HG02870 (cell line): ENCODE measurements around the gene GPR160.

Experiments
- ATAC-seq: cut with Tn5 transposase; IDR thresholded peaks from one replicate; pipeline ENCODE4 v1.9.1; 2021; ENCODE audit warnings: mild to moderate bottlenecking, moderate library complexity; ENCODE audit not compliant: unreplicated experiment

Gene GPR160

GRCh38 chr3:170027233-170028102 lies 10.3 kb upstream of the GPR160 start:
- no peak for ATAC-seq

- no peak for ATAC-seq
Observed at GRCh38 chr3:170033489-170033888, 4.3 kb upstream of the GPR160 start.

- peak; percentile 15 for ATAC-seq
Observed at GRCh38 chr3:170038434-170039110, 777 bp downstream of the GPR160 start.

- ATAC-seq = no peak
Observed at GRCh38 chr3:170040418-170040817, 2.6 kb downstream of the GPR160 start.

GRCh38 chr3:170043506-170043905 lies 5.7 kb downstream of the GPR160 start:
- no peak for ATAC-seq

- ATAC-seq = no peak
Observed at GRCh38 chr3:170044271-170044670, 6.5 kb downstream of the GPR160 start.

- ATAC-seq = peak; percentile 61
Observed at GRCh38 chr3:170044795-170045244, 7.0 kb downstream of the GPR160 start.

- no peak for ATAC-seq
Observed at GRCh38 chr3:170046269-170047132, 8.7 kb downstream of the GPR160 start.

- no peak for ATAC-seq
Observed at GRCh38 chr3:170047133-170047404, 9.3 kb downstream of the GPR160 start.

GRCh38 chr3:170049146-170050000 lies 11.6 kb downstream of the GPR160 start:
- ATAC-seq = no peak

- no peak for ATAC-seq
Observed at GRCh38 chr3:170050753-170051152, 13.0 kb downstream of the GPR160 start.

GRCh38 chr3:170052398-170052797 lies 14.6 kb downstream of the GPR160 start:
- no peak for ATAC-seq

GRCh38 chr3:170054204-170054603 lies 16.4 kb downstream of the GPR160 start:
- ATAC-seq = no peak

- peak; percentile 67 for ATAC-seq
Observed at GRCh38 chr3:170055209-170055608, 17.4 kb downstream of the GPR160 start.

GRCh38 chr3:170056710-170057454 lies 19.1 kb downstream of the GPR160 start:
- ATAC-seq = peak; percentile 72

GRCh38 chr3:170057550-170057949 lies 19.8 kb downstream of the GPR160 start:
- no peak for ATAC-seq

- ATAC-seq = no peak
Observed at GRCh38 chr3:170058127-170058526, 20.3 kb downstream of the GPR160 start.

- no peak for ATAC-seq
Observed at GRCh38 chr3:170059447-170059846, 21.7 kb downstream of the GPR160 start.

GRCh38 chr3:170062068-170062467 lies 24.3 kb downstream of the GPR160 start:
- ATAC-seq = no peak

GRCh38 chr3:170062769-170063168 lies 25.0 kb downstream of the GPR160 start:
- ATAC-seq = no peak
